GM12801 (cell line): ENCODE results near the gene NOTCH2.

Experiments
- CTCF ChIP-seq: IDR thresholded peaks from one replicate; pipeline ENCODE4 v1.5.1; 2011; ENCODE audit warnings: control low read depth; ENCODE audit not compliant: insufficient read length; ENCODE audit errors: extremely low read depth

NOTCH2 gene

DNA sequence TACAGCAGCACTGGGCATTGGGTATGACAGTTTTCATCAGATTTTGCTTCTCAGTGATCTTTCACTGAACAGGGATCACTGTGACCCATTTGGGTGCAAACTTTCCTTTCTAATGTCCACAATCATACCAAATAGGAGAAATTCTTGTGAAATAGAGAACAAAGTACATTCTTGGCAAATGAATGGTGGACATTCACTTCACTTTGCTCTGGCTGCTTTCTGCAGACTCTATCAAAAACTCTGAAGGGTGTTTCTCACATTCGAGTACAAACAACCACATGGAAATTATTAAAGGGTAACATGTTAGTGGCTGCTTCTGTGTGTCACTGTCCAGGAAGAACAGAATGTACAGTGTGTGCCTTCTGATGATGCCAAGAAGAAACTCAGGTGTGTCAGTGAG is 111.2 kb downstream of the NOTCH2 start:
- TF ChIP-seq CTCF = no peak

- TF ChIP-seq CTCF = no peak
These were observed 113.2 kb downstream of the NOTCH2 start for GRCh38 chr1:119956306-119956705.

DNA sequence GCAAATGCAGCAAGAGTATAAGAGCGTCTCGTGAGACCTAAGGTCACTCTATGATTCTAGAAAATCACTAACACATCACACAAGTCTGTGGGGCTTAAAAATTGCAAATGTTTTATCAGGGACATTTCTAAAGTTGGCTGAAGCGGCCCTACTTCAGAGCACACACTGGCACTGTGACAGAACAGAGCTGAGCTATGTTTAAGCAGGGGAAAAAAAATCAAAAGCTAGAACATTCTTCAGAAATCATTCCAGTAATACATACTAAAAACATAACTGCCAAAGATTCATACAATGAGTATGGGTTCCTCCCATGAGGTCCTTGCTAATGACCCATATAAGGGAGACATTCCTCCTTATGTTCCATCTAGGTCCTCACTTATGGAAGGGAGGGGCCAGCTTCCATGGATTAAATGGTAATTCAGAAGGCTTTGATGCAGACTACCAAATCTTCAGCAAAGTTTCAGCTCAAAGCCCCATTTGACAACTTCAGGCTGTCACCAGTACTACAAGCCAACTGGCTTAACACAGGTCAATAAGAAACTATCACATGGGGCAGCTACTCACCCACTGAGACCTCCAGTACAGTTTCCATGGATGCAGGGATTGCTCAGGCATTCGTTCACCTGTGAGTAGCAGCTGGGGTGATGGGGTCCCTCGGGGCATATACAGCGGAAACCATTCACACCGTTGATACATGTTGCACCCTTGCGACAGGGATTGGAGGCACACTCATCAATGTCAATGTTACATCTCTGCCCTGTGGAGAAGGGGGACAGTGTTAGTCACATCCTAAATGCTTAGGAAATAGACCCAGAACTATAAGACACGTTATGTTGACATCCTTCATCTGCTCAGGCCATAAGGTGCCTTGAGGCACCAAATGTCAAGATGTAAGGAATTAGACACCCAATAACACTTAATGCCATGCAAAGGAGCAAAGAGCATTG is 114.7 kb downstream of the NOTCH2 start:
- TF ChIP-seq CTCF = no peak

DNA sequence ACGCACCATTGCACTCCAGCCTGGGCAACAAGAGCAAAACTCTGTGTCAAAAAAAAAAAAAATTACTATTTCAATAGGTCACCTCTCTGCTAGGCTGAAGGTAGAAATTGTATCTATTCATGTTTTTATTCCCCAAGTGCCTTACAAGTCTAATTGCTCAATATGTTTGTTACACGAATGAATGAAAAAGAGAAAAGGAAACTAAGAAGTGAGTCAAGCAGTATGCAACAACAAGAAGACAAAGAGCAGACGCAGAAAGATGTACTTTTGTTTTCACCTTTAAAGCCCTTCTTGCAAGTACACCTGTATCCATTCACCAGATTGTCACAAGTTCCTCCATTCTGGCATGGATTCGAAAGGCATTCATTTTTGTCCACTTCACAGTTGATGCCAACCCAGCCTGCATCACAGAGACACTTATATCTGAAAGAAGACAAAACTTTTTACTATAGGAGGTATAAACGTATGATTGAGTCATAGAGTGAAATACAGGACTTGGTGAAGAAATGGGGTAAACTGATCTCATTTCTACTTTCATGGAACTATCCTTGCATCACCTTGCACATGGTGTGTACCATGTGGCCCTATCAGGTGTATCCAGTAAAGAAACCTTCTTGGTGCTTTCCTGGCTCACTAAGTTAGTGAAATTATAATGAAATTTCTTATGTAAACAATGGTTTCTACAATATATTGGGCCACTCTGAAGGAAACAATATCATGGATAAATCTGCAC is 116.0 kb downstream of the NOTCH2 start:
- no peak for TF ChIP-seq CTCF

DNA sequence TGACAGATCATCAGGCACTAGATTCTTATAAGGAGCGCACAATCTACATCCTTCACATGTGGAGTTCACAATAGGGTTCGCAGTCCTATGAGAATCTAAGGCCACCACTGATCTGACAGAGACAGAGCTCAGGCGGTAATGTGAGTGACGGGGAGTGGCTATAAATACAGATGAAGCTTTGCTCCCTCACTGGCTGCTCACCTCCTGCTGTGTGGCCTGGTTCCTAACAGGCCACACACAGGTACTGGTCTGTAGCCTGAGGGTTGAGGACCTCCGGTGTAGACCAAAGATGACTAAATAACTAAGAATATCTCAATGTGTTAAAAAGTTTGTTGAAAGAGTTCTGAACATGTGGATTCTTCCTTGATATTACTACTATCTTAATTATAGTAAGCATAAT is 117.0 kb downstream of the NOTCH2 start:
- TF ChIP-seq CTCF = no peak

DNA sequence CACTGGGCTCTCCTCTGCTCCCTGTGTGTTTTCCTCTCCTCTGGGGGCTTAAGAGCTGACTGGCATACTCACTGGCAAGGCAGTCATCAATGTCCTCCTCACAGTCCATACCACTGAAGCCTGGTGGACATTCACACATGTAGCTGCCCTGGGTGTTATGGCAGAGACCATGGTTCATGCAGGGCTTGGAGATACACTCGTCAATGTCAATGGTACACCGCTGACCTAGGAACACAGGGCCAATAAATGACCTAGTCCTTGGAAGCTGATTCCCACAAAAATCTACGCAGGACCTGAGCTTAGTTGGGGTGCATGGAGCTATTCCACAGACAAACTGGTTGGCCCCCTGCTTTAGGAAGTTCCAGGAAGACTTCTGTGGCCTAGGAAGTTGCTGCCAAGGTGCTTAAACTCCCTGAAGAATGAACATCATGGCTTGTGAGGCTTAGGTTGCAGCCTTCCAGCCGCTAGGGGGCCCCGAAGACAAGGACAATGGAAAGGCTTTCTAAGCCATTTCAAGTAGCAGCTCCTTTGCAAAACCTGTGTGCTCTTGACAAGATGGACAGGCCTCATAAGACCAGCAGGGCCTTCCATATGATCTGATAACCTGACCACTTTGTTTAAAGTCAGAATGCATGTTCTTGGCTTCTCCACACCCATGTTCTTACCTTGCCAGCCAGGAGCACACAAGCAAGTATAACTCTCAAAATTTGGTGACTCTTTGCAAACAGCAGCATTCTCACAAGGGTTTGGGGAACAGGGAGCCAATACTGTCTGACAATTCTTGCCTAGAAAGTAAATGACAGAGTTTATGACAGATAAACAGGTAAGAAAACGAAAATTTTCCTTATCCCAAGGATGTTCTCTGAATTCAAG is 120.9 kb downstream of the NOTCH2 start:
- no peak for TF ChIP-seq CTCF

DNA sequence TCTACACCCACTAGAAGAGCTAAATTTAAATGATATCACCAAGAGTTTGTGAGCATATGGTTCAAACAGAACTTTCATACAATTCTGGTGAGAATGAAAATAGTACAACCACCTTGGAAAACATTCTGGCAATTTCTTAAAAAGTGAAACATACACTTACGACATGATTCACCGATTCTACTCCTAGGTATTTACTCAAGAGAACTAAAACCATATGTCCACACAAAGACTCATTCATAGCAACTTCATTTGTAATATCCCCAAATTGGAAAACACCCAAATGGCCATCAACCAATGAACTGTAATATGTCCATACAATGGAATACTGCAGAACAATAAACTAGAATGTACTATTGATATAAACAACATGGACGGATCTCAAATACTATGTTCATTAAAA is 122.0 kb downstream of the NOTCH2 start:
- no peak for TF ChIP-seq CTCF
